ENCODE measurements around the gene OGFRL1.
"Not testable (repeated sequence)": the region's sequence is repeated elsewhere in the genome, so short reads cannot be mapped to it uniquely, and the experiment has no call there.

Gene OGFRL1

DNA sequence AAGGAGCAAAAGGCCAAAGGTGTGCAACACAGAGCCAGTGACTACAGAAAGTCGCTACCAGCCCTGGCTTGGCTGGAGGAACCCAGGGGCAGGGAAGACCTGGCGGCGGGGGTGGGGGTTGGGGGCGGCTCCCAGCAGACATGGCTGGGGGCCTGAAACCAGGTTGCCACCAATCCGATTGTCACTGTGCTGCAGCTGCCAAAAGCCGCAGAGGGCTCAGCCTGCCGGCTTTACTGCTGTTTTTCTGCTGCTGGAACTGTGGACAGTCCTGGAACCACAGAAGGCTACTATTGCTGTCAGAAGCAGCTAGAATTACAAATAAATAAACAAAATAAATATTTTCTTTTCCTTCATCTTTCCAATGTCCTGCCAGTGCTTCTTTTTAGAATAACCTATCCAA, 25.7 kb upstream of the OGFRL1 start:
- no peaks in the 10 kb centered on the region for H3K27me3 ChIP-seq (ENCODE audit: insufficient read depth, poor library complexity, severe bottlenecking)
- TF ChIP-seq, protein P1, sequence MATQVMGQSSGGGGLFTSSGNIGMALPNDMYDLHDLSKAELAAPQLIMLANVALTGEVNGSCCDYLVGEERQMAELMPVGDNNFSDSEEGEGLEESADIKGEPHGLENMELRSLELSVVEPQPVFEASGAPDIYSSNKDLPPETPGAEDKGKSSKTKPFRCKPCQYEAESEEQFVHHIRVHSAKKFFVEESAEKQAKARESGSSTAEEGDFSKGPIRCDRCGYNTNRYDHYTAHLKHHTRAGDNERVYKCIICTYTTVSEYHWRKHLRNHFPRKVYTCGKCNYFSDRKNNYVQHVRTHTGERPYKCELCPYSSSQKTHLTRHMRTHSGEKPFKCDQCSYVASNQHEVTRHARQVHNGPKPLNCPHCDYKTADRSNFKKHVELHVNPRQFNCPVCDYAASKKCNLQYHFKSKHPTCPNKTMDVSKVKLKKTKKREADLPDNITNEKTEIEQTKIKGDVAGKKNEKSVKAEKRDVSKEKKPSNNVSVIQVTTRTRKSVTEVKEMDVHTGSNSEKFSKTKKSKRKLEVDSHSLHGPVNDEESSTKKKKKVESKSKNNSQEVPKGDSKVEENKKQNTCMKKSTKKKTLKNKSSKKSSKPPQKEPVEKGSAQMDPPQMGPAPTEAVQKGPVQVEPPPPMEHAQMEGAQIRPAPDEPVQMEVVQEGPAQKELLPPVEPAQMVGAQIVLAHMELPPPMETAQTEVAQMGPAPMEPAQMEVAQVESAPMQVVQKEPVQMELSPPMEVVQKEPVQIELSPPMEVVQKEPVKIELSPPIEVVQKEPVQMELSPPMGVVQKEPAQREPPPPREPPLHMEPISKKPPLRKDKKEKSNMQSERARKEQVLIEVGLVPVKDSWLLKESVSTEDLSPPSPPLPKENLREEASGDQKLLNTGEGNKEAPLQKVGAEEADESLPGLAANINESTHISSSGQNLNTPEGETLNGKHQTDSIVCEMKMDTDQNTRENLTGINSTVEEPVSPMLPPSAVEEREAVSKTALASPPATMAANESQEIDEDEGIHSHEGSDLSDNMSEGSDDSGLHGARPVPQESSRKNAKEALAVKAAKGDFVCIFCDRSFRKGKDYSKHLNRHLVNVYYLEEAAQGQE (IDR thresholded peaks at IDR 0.05; ENCODE audit: insufficient replicate concordance, low read depth): no peak
- TF ChIP-seq SPI1 (IDR thresholded peaks at IDR 0.05; ENCODE audit: borderline replicate concordance, low read depth) (no peak), POLR2AphosphoS5 (IDR thresholded peaks at IDR 0.05; ENCODE audit: low read depth) (no peak), GABPA (IDR thresholded peaks at IDR 0.05; ENCODE audit: low read depth) (no peak)
- TF ChIP-seq, protein P2, sequence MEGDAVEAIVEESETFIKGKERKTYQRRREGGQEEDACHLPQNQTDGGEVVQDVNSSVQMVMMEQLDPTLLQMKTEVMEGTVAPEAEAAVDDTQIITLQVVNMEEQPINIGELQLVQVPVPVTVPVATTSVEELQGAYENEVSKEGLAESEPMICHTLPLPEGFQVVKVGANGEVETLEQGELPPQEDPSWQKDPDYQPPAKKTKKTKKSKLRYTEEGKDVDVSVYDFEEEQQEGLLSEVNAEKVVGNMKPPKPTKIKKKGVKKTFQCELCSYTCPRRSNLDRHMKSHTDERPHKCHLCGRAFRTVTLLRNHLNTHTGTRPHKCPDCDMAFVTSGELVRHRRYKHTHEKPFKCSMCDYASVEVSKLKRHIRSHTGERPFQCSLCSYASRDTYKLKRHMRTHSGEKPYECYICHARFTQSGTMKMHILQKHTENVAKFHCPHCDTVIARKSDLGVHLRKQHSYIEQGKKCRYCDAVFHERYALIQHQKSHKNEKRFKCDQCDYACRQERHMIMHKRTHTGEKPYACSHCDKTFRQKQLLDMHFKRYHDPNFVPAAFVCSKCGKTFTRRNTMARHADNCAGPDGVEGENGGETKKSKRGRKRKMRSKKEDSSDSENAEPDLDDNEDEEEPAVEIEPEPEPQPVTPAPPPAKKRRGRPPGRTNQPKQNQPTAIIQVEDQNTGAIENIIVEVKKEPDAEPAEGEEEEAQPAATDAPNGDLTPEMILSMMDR (IDR thresholded peaks at IDR 0.05; ENCODE audit: insufficient read depth, low read length): no peak
- H3K27ac ChIP-seq (replicated peaks): no peak overlapping the region
- no peak overlapping the region for H3K4me3 ChIP-seq (replicated peaks; ENCODE audit: insufficient read depth, low read length)
- no peak for DNase-seq (ENCODE audit: low read depth in 1 of 2, low spot score in 1 of 2)

DNA sequence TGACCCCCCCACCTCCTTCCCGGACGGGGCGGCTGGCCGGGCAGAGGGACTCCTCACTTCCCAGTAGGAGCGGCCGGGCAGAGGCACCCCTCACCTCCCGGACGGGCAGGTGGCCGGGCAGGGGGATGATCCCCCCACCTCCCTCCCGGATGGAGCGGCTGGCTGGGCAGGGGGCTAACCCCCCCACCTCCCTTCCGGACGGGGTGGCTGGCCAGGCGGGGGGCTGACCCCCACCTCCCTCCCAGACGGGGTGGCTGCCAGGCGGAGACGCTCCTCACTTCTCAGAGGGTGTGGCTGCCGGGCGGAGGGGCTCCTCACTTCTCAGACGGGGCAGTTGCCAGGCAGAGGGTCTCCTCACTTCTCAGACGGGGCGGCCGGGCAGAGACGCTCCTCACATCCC, 22.2 kb upstream of the OGFRL1 start:
- H3K27me3 ChIP-seq (ENCODE audit: insufficient read depth, poor library complexity, severe bottlenecking); H3K4me3 ChIP-seq (replicated peaks; ENCODE audit: insufficient read depth, low read length); DNase-seq (ENCODE audit: low read depth in 1 of 2, low spot score in 1 of 2); H3K27ac ChIP-seq (replicated peaks): not testable (repeated sequence)

DNA sequence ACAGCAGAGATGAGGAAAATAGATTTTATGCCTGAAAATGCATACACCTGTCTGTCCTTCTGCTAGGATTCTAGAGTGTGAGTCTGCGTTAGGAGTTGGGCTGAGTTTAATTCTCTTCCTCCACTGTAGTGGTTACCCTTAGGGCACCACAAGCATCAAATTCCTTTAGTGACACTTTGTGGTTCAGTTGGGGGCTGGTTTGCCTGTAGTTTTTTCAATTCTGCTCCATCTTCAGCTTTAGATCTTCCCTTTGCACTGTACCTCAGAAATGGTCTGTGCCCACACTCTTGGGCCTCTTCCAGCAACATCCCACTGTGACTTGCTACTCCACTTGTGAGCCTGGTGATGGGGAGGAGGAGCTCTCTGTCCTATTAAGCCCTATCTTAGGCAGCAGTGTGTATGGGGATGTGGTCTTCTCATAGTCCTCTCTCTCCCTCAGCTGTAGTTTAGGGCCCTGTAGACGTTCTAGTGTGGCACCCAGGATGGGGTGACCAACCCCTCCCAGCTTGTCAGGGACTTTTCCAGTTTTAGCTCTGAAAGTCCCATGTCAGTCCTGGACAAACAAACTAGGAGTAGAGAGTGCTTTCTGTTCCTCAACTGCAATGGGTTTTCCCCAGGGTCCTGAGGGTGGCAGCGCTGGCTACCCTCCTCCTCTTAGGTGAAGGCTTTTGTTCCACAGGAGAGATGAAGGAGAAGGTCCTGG, 19.7 kb upstream of the OGFRL1 start:
- no peak for DNase-seq (ENCODE audit: low read depth in 1 of 2, low spot score in 1 of 2)
- TF ChIP-seq GABPA (IDR thresholded peaks at IDR 0.05; ENCODE audit: low read depth) (no peak), SPI1 (IDR thresholded peaks at IDR 0.05; ENCODE audit: borderline replicate concordance, low read depth) (no peak), POLR2AphosphoS5 (IDR thresholded peaks at IDR 0.05; ENCODE audit: low read depth) (no peak)
- TF ChIP-seq, protein P2 (IDR thresholded peaks at IDR 0.05; ENCODE audit: insufficient read depth, low read length): no peak
- no peak overlapping the region for H3K27ac ChIP-seq (replicated peaks)
- no peak overlapping the region for H3K4me3 ChIP-seq (replicated peaks; ENCODE audit: insufficient read depth, low read length)
- H3K27me3 ChIP-seq (ENCODE audit: insufficient read depth, poor library complexity, severe bottlenecking): no peaks in the 10 kb centered on the region

DNA sequence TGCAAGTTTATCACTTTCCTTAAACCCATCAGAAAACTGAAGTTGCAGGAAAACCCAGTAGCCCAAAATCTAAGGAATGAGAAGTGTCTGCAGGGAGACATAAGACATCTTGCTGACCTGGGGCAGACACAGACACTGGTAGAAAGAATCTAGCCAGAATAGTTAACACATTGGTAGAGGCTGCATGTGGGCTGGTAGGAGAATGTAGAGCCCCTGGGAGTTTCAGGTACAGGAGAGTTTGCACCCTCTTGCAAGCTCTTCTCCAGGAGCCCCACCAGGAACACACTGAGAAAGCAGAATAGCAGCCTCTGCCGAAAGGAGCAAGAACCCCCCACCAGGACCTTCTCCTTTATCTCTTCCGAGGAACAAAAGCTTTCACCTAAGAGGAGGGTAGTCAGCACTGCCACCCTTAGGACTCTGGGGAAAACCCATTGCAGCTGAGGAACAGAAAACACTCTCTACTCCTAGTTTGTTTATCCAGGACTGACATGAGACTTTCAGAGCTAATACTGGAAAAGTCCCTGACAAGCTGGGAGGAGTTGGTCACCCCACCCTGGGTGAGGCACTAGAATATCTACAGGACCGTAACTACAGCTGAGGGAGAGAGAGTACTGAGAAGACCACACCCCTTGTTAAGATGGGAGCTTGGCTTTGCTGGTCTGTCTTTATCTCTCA, 10.5 kb upstream of the OGFRL1 start:
- Histone ChIP-seq H3K4me3 (replicated peaks; ENCODE audit: insufficient read depth, low read length) (no peak overlapping the region), H3K27me3 (ENCODE audit: insufficient read depth, poor library complexity, severe bottlenecking) (no peaks in the 10 kb centered on the region), H3K27ac (replicated peaks) (no peak overlapping the region)
- TF ChIP-seq, protein P1 (IDR thresholded peaks at IDR 0.05; ENCODE audit: insufficient replicate concordance, low read depth): no peak
- TF ChIP-seq GABPA (IDR thresholded peaks at IDR 0.05; ENCODE audit: low read depth) (no peak), POLR2AphosphoS5 (IDR thresholded peaks at IDR 0.05; ENCODE audit: low read depth) (no peak), SPI1 (IDR thresholded peaks at IDR 0.05; ENCODE audit: borderline replicate concordance, low read depth) (no peak)
- TF ChIP-seq, protein P2 (IDR thresholded peaks at IDR 0.05; ENCODE audit: insufficient read depth, low read length): no peak
- no peak for DNase-seq (ENCODE audit: low read depth in 1 of 2, low spot score in 1 of 2)
